GM12878 (cell line): Measurements from ENCODE around the gene RBM19. TPM values are rescaled to one million over a fixed set of nuclear protein-coding genes. Genes with fewer than 3 reads are reported as not detected.

Experiments
- ATAC-seq: fragments of 200-7000 bp; cut with Tn5 transposase; 3 replicates; pipeline ENCODE4 v1.9.1; 2020; ENCODE audit warnings: mild to moderate bottlenecking, moderate library complexity
- BruUV-seq: library from RNA; stranded (reverse); fragments of 400-500 nt; replicated peaks from 2 replicates; lab custom pipeline; 2021; lab: Mats Ljungman, UMichigan
- CTCF ChIA-PET: fragments of 300-600 bp; sonication (Branson Sonifier 250); formaldehyde crosslinking; extraction: SDS; loops from one replicate; lab custom pipeline; 2021; ENCODE audit warnings: inconsistent platforms; lab: Yijun Ruan, JAX
- POLR2A ChIA-PET: fragments of 350-600 bp; formaldehyde crosslinking; extraction: SDS; loops from one replicate; lab custom pipeline; 2021; ENCODE audit warnings: inconsistent platforms; lab: Charles Lee
- RAD21 ChIA-PET: fragments of 300-600 bp; sonication (Branson Sonifier 250); formaldehyde crosslinking; loops from one replicate; lab custom pipeline; 2023; ENCODE audit warnings: antibody characterized with exemption; ENCODE audit not compliant: unreplicated experiment; lab: Charles Lee
- SMC1A ChIA-PET: fragments of 300-600 bp; sonication (Branson Sonifier 250); formaldehyde crosslinking; loops from one replicate; lab custom pipeline; 2023; ENCODE audit not compliant: unreplicated experiment, uncharacterized antibody; lab: Charles Lee
- DNase-seq: peaks from one replicate; pipeline ENCODE4 v3.0.0-alpha.2; 2011; ENCODE audit warnings: low read depth, low spot score
- FAIRE-seq: peaks from 3 replicates; lab custom pipeline; 2011; peaks lifted over from hg19 to GRCh38; lab: Jason Lieb, UNC
- H2AFZ ChIP-seq: 2 replicates; pipeline ENCODE4 v1.6.0; 2011; ENCODE audit warnings: low read depth, low read length, control low read depth; ENCODE audit not compliant: control insufficient read depth
- H3K27ac ChIP-seq: 2 replicates; pipeline ENCODE4 v1.5.1; 2011; ENCODE audit warnings: control low read depth; ENCODE audit not compliant: control insufficient read depth, insufficient read depth
- H3K27me3 ChIP-seq, 2 experiments: replicated peaks in 1 of 2; 2 replicates each; pipeline versions ENCODE4 v1.6.0 to v1.6.1; 2011; ENCODE audit warnings: low read length in 1 of 2; ENCODE audit not compliant: control insufficient read depth in 2 of 2, insufficient read depth in 2 of 2
- H3K36me3 ChIP-seq, 2 experiments: 2 replicates each; pipeline ENCODE4 v1.5.1; 2011; ENCODE audit warnings: low read length in 1 of 2; ENCODE audit not compliant: control insufficient read depth in 2 of 2, insufficient read depth in 2 of 2
- H3K4me1 ChIP-seq: 2 replicates; pipeline ENCODE4 v1.6.1; 2011; ENCODE audit warnings: mild to moderate bottlenecking, low read length, moderate library complexity, mixed read lengths; ENCODE audit not compliant: control insufficient read depth, insufficient read depth
- H3K4me2 ChIP-seq: 2 replicates; pipeline ENCODE4 v1.6.0; 2011; ENCODE audit warnings: control low read depth; ENCODE audit not compliant: control insufficient read depth, insufficient read depth
- H3K4me3 ChIP-seq: fragments of 200-600 bp; sonication (generic); 2 replicates; pipeline ENCODE4 v1.5.1; 2016
- H3K79me2 ChIP-seq: 2 replicates; pipeline ENCODE4 v1.6.0; 2011; ENCODE audit warnings: low read length; ENCODE audit not compliant: control insufficient read depth, insufficient read depth
- H3K9ac ChIP-seq: 2 replicates; pipeline ENCODE4 v1.8.0; 2011; ENCODE audit warnings: low read length, control low read depth, mixed read lengths; ENCODE audit not compliant: control insufficient read depth, insufficient read depth
- H3K9me3 ChIP-seq: replicated peaks from 3 replicates; pipeline ENCODE4 v1.5.1; 2011; ENCODE audit warnings: mild to moderate bottlenecking, low read length; ENCODE audit not compliant: control insufficient read depth, insufficient read depth
- H4K20me1 ChIP-seq: 2 replicates; pipeline ENCODE4 v1.6.0; 2011; ENCODE audit not compliant: control insufficient read depth, insufficient read depth
- ATF7 ChIP-seq: fragments of 450-650 bp; IDR thresholded peaks from 2 replicates; pipeline ENCODE4 v1.6.1; 2016; ENCODE audit warnings: low read depth, mild to moderate bottlenecking
- IKZF2 ChIP-seq, 2 experiments: fragments of 450-650 bp; IDR thresholded peaks; 2 replicates each; pipeline ENCODE4 v1.6.1; 2017; ENCODE audit warnings: mild to moderate bottlenecking in 2 of 2, moderate library complexity in 2 of 2
- NFIC ChIP-seq: IDR thresholded peaks from 2 replicates; pipeline ENCODE4 v1.6.1; 2012; ENCODE audit warnings: low read depth, mild to moderate bottlenecking, inconsistent platforms, low read length, moderate library complexity
- NFYA ChIP-seq: IDR thresholded peaks from 2 replicates; pipeline ENCODE4 v1.6.1; 2011; ENCODE audit warnings: low read depth, mild to moderate bottlenecking, low read length, improper control_type of control experiment, borderline replicate concordance
- PAX8 ChIP-seq: fragments of 450-650 bp; IDR thresholded peaks from 2 replicates; pipeline ENCODE4 v1.6.1; 2017; ENCODE audit warnings: mild to moderate bottlenecking, moderate library complexity
- RFX5 ChIP-seq: IDR thresholded peaks from 2 replicates; pipeline ENCODE4 v1.6.1; 2011; ENCODE audit warnings: low read depth, low read length, improper control_type of control experiment
- SMAD5 ChIP-seq: IDR thresholded peaks from 2 replicates; pipeline ENCODE4 v1.6.1; 2016; ENCODE audit warnings: antibody characterized with exemption, low read depth
- YBX1 ChIP-seq: fragments of 450-650 bp; IDR thresholded peaks from 2 replicates; pipeline ENCODE4 v1.6.1; 2016; ENCODE audit warnings: antibody characterized with exemption
- ZNF24 ChIP-seq: fragments of 450-650 bp; IDR thresholded peaks from 2 replicates; pipeline ENCODE4 v1.6.1; 2017; ENCODE audit warnings: antibody characterized with exemption, mild to moderate bottlenecking
- WGBS: methylation state at CpG from one replicate; pipeline ENCODE4 v1.1.6; 2016; ENCODE audit warnings: low lambda C conversion rate; ENCODE audit not compliant: insufficient replicate concordance, insufficient coverage; ENCODE audit errors: missing lambda C conversion rate; 5-methylcytosine and 5-hydroxymethylcytosine counted together
- in situ Hi-C: fragments of 300-500 bp; cut with MboI; formaldehyde crosslinking; loops from 9 replicates; pipeline ENCODE4 v1.14.3; 2018; ENCODE audit warnings: mixed read lengths
- intact Hi-C: fragments of 100-400 bp; cut with micrococcal nuclease; formaldehyde crosslinking; loops from one replicate; pipeline ENCODE4 v1.14.2; 2022; ENCODE audit not compliant: unreplicated experiment
- polyA plus RNA-seq, 11 experiments: library from polyadenylated mRNA; depleted of rRNA in 4 of 11; unstranded in 6 of 11; stranded (reverse) in 5 of 11; fragments of >200 nt; fragmentation: Nextera tagmentation in 4 of 11; fragmentation: Illumina TruSeq in 1 of 11; extraction: Ambion mirVana in 4 of 11; extraction: Trizol in 1 of 11; gene quantifications; 1 replicate in 1 of 11; 2 replicates in 10 of 11; pipeline versions ENCODE4 v1.2.1 to v1.2.3, GENCODE V29; 2011 to 2016; ENCODE audit warnings: inconsistent platforms in 2 of 11, missing spikeins in 2 of 11, low read depth in 1 of 11
- total RNA-seq, 4 experiments: library from RNA; depleted of rRNA in 3 of 4; stranded (reverse); fragments of >200 nt in 3 of 4; fragmentation: Illumina TruSeq in 1 of 4; extraction: Trizol in 1 of 4; gene quantifications; 2 replicates each; pipeline versions ENCODE4 v1.2.1 to v1.2.3, GENCODE V29; 2013 to 2021
- TF ChIP-seq, protein P1 (sequence below): IDR thresholded peaks from 2 replicates; pipeline ENCODE4 v1.6.1; 2011; ENCODE audit warnings: mild to moderate bottlenecking, low read depth, low read length, moderate library complexity; ENCODE audit not compliant: insufficient replicate concordance
- TF ChIP-seq, protein P2 (sequence below): fragments of 450-650 bp; conservative IDR thresholded peaks from 2 replicates; pipeline ENCODE4 v1.6.1; 2017; ENCODE audit warnings: mild to moderate bottlenecking, moderate library complexity
- TF ChIP-seq, protein P3 (sequence below), 3 experiments: IDR thresholded peaks in 2 of 3; conservative IDR thresholded peaks in 1 of 3; 2 replicates each; pipeline ENCODE4 v1.5.1; 2011; ENCODE audit warnings: low read depth in 3 of 3, low read length in 3 of 3, mild to moderate bottlenecking in 3 of 3, control low read depth in 2 of 3, moderate library complexity in 2 of 3, inconsistent platforms in 1 of 3, mixed read lengths in 1 of 3; ENCODE audit not compliant: control insufficient read depth in 2 of 3, insufficient read depth in 1 of 3; ENCODE audit errors: extremely low read depth in 1 of 3
- TF ChIP-seq, protein P4 (sequence below): IDR thresholded peaks from 2 replicates; pipeline ENCODE4 v1.6.1; 2012; ENCODE audit warnings: low read depth, low read length, improper control_type of control experiment

The RBM19 gene
- total and polyA plus RNA-seq, 10 of the 15 experiments (the other 5 are each of a cell fraction or from before 2014, with no cell fraction given) = 4.2 to 42.9 (median 28.4) TPM

DNA sequence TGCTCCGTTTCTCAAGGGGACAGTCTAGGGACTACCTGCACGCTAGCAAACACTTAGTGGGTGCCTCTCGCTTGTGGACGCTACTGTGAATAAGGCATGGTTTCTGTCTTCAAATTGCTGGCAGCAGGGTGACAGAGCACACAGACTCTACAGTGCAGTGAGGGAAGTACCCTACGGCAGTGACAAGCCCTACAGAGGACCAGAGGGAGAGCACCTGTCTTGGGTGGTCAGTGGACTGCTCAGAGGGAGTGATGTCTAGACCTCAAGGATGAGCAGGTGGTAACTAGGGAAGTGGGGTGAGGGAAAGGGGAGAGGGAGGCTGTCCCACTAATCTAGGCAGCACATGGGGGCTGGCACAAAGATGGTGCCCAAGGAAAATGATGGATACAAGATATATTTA is 160.5 kb downstream of the RBM19 start:
- TF ChIP-seq IKZF2 (IDR thresholded peaks at IDR 0.05) = no peak
- no peak for TF ChIP-seq ZNF24
- TF ChIP-seq YBX1 = no peak
- TF ChIP-seq ATF7 = no peak
- TF ChIP-seq NFYA = no peak
- TF ChIP-seq SMAD5 = no peak
- TF ChIP-seq, protein P1, sequence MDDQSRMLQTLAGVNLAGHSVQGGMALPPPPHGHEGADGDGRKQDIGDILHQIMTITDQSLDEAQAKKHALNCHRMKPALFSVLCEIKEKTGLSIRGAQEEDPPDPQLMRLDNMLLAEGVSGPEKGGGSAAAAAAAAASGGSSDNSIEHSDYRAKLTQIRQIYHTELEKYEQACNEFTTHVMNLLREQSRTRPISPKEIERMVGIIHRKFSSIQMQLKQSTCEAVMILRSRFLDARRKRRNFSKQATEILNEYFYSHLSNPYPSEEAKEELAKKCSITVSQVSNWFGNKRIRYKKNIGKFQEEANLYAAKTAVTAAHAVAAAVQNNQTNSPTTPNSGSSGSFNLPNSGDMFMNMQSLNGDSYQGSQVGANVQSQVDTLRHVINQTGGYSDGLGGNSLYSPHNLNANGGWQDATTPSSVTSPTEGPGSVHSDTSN = no peak
- no peak for TF ChIP-seq NFIC
- TF ChIP-seq, protein P2, sequence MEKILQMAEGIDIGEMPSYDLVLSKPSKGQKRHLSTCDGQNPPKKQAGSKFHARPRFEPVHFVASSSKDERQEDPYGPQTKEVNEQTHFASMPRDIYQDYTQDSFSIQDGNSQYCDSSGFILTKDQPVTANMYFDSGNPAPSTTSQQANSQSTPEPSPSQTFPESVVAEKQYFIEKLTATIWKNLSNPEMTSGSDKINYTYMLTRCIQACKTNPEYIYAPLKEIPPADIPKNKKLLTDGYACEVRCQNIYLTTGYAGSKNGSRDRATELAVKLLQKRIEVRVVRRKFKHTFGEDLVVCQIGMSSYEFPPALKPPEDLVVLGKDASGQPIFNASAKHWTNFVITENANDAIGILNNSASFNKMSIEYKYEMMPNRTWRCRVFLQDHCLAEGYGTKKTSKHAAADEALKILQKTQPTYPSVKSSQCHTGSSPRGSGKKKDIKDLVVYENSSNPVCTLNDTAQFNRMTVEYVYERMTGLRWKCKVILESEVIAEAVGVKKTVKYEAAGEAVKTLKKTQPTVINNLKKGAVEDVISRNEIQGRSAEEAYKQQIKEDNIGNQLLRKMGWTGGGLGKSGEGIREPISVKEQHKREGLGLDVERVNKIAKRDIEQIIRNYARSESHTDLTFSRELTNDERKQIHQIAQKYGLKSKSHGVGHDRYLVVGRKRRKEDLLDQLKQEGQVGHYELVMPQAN = no peak
- no peak for TF ChIP-seq PAX8
- TF ChIP-seq, protein P3, sequence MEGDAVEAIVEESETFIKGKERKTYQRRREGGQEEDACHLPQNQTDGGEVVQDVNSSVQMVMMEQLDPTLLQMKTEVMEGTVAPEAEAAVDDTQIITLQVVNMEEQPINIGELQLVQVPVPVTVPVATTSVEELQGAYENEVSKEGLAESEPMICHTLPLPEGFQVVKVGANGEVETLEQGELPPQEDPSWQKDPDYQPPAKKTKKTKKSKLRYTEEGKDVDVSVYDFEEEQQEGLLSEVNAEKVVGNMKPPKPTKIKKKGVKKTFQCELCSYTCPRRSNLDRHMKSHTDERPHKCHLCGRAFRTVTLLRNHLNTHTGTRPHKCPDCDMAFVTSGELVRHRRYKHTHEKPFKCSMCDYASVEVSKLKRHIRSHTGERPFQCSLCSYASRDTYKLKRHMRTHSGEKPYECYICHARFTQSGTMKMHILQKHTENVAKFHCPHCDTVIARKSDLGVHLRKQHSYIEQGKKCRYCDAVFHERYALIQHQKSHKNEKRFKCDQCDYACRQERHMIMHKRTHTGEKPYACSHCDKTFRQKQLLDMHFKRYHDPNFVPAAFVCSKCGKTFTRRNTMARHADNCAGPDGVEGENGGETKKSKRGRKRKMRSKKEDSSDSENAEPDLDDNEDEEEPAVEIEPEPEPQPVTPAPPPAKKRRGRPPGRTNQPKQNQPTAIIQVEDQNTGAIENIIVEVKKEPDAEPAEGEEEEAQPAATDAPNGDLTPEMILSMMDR (IDR thresholded peaks at IDR 0.05 in 2 of 3, conservative IDR thresholded peaks at IDR 0.05 in 1 of 3; ENCODE audit: control insufficient read depth in 2 of 3, extremely low read depth in 1 of 3, insufficient read depth in 1 of 3, low read depth in 3 of 3, low read length in 3 of 3) = no peak
- TF ChIP-seq RFX5 = no peak
- TF ChIP-seq, protein P4, sequence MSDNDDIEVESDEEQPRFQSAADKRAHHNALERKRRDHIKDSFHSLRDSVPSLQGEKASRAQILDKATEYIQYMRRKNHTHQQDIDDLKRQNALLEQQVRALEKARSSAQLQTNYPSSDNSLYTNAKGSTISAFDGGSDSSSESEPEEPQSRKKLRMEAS = no peak
- no TSS peak for BruUV-seq
- Histone ChIP-seq H3K4me2 (no peak overlapping the region), H3K27ac (no peak overlapping the region), H3K27me3 (no peaks in the 10 kb centered on the region; a peak in 1 of 4 replicates), H3K9ac (no peak overlapping the region), H3K36me3 (no peaks in the 10 kb centered on the region), H3K4me3 (no peak overlapping the region), H4K20me1 (no peaks in the 10 kb centered on the region), H3K9me3 (no peaks in the 10 kb centered on the region), H2AFZ (no peak overlapping the region), H3K79me2 (no peaks in the 10 kb centered on the region), H3K4me1 (no peaks in the 10 kb centered on the region)
- WGBS = 62% methylated on average over 5 of the region's 5 CpGs
- in situ Hi-C loops (no loop called here), intact Hi-C loops (no loop called here)
- no peak for ATAC-seq
- POLR2A ChIA-PET = no interaction called here
- SMC1A ChIA-PET = no interaction called here
- DNase-seq = no peak
- FAIRE-seq = no peak
- CTCF ChIA-PET = no interaction called here
- RAD21 ChIA-PET = no interaction called here
